ENCODE results near the gene NDUFAF5.

NDUFAF5 gene

GRCh38 chr20:13824459-13824858, 39.6 kb downstream of the NDUFAF5 start:
- no peak for DNase-seq (ENCODE audit: low spot score)

- DNase-seq (ENCODE audit: low spot score): no peak
Measured at GRCh38 chr20:13825465-13825864, 40.6 kb downstream of the NDUFAF5 start.

- no peak for DNase-seq (ENCODE audit: low spot score)
Measured at GRCh38 chr20:13831476-13831875, 46.6 kb downstream of the NDUFAF5 start.

- DNase-seq (ENCODE audit: low spot score): no peak
Measured at GRCh38 chr20:13838664-13839063, 53.8 kb downstream of the NDUFAF5 start.

- no peak for DNase-seq (ENCODE audit: low spot score)
Measured at GRCh38 chr20:13839421-13840092, 54.7 kb downstream of the NDUFAF5 start.

GRCh38 chr20:13840093-13840465, 55.3 kb downstream of the NDUFAF5 start:
- no peak for DNase-seq (ENCODE audit: low spot score)

- no peak for DNase-seq (ENCODE audit: low spot score)
Measured at GRCh38 chr20:13841206-13841605, 56.4 kb downstream of the NDUFAF5 start.

- no peak for DNase-seq (ENCODE audit: low spot score)
Measured at GRCh38 chr20:13844296-13844695, 59.5 kb downstream of the NDUFAF5 start.

- DNase-seq (ENCODE audit: low spot score): no peak
Measured at GRCh38 chr20:13851279-13851678, 66.5 kb downstream of the NDUFAF5 start.

GRCh38 chr20:13852306-13852705, 67.5 kb downstream of the NDUFAF5 start:
- DNase-seq (ENCODE audit: low spot score): no peak

- DNase-seq (ENCODE audit: low spot score): no peak
Measured at GRCh38 chr20:13855613-13856012, 70.8 kb downstream of the NDUFAF5 start.

- DNase-seq (ENCODE audit: low spot score): no peak
Measured at GRCh38 chr20:13856354-13856753, 71.5 kb downstream of the NDUFAF5 start.

- DNase-seq (ENCODE audit: low spot score): no peak
Measured at GRCh38 chr20:13857304-13857703, 72.5 kb downstream of the NDUFAF5 start.

- DNase-seq (ENCODE audit: low spot score): no peak
Measured at GRCh38 chr20:13857961-13858360, 73.1 kb downstream of the NDUFAF5 start.

GRCh38 chr20:13858439-13858838, 73.6 kb downstream of the NDUFAF5 start:
- DNase-seq (ENCODE audit: low spot score): no peak

GRCh38 chr20:13858871-13859270, 74.0 kb downstream of the NDUFAF5 start:
- no peak for DNase-seq (ENCODE audit: low spot score)

GRCh38 chr20:13862245-13862644, 77.4 kb downstream of the NDUFAF5 start:
- no peak for DNase-seq (ENCODE audit: low spot score)

GRCh38 chr20:13863244-13863643, 78.4 kb downstream of the NDUFAF5 start:
- DNase-seq (ENCODE audit: low spot score): no peak

GRCh38 chr20:13865156-13865555, 80.3 kb downstream of the NDUFAF5 start:
- DNase-seq (ENCODE audit: low spot score): no peak

- DNase-seq (ENCODE audit: low spot score): no peak
Measured at GRCh38 chr20:13865791-13866351, 81.0 kb downstream of the NDUFAF5 start.

- no peak for DNase-seq (ENCODE audit: low spot score)
Measured at GRCh38 chr20:13868331-13868730, 83.5 kb downstream of the NDUFAF5 start.

- no peak for DNase-seq (ENCODE audit: low spot score)
Measured at GRCh38 chr20:13870170-13870748, 85.4 kb downstream of the NDUFAF5 start.

Data from ecto neural progenitor cell (in vitro differentiated cells).